Measurements from ENCODE around the gene RNF220.

Gene RNF220

GRCh38 chr1:44616284-44616990 lies 211.4 kb downstream of the RNF220 start (continued):
- TF ChIP-seq ZNF350 (tag by site-specific recombination; IDR thresholded peaks at IDR 0.05) (no peak), ZBTB21 (tag by site-specific recombination; IDR thresholded peaks at IDR 0.05) (no peak), ZNF391 (tag by site-specific recombination; IDR thresholded peaks at IDR 0.05; ENCODE audit: borderline replicate concordance, low read depth) (no peak), ZNF140 (tag by site-specific recombination; IDR thresholded peaks at IDR 0.05) (no peak), PRDM1 (tag by site-specific recombination; IDR thresholded peaks at IDR 0.05) (no peak), RBAK (tag by site-specific recombination; IDR thresholded peaks at IDR 0.05) (peak; percentile 64; the same call in 1 of the 2 replicates), EGR2 (tag by site-specific recombination; IDR thresholded peaks at IDR 0.05; ENCODE audit: low read depth) (peak; percentile 51; the same call in 1 of the 2 replicates), BCL11B (tag by site-specific recombination; IDR thresholded peaks at IDR 0.05; ENCODE audit: low read depth) (no peak), GLI2 (tag by site-specific recombination; IDR thresholded peaks at IDR 0.05; ENCODE audit: borderline replicate concordance, low read depth) (no peak), GFI1B (tag by site-specific recombination; IDR thresholded peaks at IDR 0.05) (no peak), MYNN (tag by site-specific recombination; IDR thresholded peaks at IDR 0.05; ENCODE audit: borderline replicate concordance) (no peak), ATF2 (tag by site-specific recombination; IDR thresholded peaks at IDR 0.05; ENCODE audit: low read depth) (no peak), ZSCAN18 (tag by site-specific recombination; IDR thresholded peaks at IDR 0.05) (no peak), BCL6B (tag by site-specific recombination; IDR thresholded peaks at IDR 0.05) (no peak), ZNF549 (tag by site-specific recombination; IDR thresholded peaks at IDR 0.05) (no peak), ZNF610 (tag by site-specific recombination; IDR thresholded peaks at IDR 0.05; ENCODE audit: borderline replicate concordance) (no peak), ZBTB6 (tag by site-specific recombination; IDR thresholded peaks at IDR 0.05) (no peak), ZNF175 (tag by site-specific recombination; IDR thresholded peaks at IDR 0.05) (no peak), ZNF518A (tag by site-specific recombination; conservative IDR thresholded peaks at IDR 0.05; ENCODE audit: low read depth) (no peak), ZNF266 (tag by site-specific recombination; IDR thresholded peaks at IDR 0.05; ENCODE audit: low read depth) (no peak)
